Tongue (tissue), 2 donors: ENCODE measurements around the gene RPL10A. TPM values are rescaled to one million over a fixed set of nuclear protein-coding genes. Genes with fewer than 3 reads are reported as not detected.

Experiments
- DNase-seq: peaks from one replicate; pipeline ENCODE4 v3.0.0-alpha.2; 2015
- total RNA-seq: library from RNA; depleted of rRNA; stranded (reverse); fragments of >200 nt; gene quantifications from one replicate; pipeline ENCODE4 v1.2.3, GENCODE V29; 2014

Gene RPL10A
- total RNA-seq, 1 donor from 2014 or later = 1,709 TPM

DNA sequence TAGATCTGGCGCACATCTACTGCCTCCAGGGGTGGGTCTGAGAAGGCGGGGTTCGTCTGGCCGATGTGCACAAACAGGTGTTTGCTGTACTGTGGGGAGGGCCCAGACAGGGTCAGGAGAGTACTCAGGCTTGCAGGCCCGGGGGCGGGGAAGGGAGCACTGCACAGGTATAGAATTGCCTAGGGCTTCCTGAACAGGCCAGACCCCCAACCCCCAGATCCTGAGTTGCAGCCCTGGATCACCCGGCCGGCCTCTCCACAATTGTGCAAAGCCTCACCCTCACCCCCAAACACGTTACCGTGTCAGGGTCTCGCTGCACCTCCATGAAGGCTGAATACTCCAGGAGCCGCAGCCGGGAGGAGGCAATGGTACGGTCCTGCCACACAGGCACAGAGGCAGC, 7.8 kb downstream of the RPL10A start:
- no peak for DNase-seq

DNA sequence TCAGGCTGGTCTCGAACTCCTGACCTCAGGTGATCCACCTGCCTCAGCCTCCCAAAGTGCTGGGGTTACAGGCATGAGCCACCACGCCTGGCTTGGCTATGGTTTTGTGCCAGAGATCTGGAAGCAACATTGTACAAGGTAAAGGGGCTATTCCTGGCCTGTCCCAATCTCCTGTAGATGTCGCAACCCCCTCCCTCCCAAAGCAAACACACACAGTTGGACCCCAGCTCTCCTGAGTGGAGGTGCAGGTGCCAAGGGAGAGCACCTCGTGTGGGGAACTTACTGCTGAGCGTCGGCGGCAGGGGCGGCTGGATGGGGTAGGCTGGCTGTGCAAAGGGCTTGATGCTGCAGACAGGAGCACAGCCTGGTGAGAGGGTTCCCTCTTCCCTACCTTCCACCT, 8.8 kb downstream of the RPL10A start:
- DNase-seq = no peak

DNA sequence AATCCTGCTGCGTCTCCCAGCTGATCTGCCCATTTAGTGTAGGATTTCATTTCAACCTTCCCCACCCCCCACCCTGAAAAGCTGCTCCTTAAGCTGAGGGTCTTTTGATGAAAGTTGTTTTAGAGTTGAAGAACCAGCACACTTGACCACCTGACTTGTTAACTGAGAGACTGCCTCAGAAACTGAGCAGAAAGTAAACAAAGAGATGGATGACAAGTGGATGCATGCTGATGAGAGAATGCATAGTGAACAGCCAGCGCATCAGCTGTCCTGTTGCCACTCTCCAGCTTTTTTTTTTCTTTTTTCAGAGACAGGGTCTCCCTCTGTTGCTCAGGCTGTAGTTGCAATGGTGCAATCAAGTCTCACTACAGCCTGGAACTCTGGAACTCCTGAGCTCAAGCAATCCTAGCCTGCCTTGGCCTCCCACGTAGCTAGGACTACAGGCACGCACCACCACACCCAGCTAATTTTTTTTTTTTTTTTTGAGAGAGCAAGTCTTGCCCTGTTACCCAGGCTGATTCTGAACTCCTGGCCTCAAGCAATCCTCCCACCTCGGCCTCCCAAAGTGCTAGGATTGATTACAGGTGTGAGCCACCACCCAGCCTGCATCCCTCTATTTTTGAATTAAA, 9.5 kb downstream of the RPL10A start:
- no peak for DNase-seq

DNA sequence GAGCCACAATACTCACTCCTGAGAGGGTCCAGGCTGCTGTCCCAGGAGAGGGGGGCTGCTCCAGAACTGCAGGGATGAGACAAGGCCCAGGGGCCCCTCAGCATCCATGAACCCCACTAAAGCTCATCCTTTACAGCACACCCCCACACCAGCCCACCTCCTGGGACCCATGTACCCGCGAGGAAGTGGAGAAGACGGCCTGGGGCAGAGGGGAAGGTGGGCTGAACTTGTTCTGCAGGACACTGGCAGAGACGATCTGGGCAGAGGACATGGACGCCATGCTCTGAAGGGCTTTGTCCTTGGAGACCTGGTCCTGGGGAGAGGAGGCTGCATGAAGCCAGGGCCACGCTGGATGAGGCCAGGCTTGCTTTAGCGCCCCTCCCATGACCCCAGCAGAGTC, 10.1 kb downstream of the RPL10A start:
- no peak for DNase-seq

DNA sequence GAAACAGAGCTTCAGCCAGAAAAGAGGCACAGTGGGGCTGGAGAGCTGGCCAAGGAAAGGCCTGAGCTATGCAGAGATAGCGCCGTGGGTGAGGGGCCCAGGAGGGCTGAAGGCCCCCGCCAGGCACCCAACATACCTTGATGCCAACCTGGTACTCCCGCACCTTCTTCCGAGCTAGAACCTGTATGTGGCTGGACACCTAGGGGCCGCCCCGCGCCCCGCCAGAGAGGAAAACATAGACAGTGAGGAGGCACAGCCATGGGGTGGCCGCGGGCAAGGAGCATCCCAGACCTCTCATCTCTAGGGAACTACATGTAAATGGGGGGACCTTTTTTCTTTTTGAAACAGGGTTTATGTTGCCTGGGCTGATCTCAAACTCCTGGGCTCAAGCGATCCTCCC, 12.0 kb downstream of the RPL10A start:
- no peak for DNase-seq

DNA sequence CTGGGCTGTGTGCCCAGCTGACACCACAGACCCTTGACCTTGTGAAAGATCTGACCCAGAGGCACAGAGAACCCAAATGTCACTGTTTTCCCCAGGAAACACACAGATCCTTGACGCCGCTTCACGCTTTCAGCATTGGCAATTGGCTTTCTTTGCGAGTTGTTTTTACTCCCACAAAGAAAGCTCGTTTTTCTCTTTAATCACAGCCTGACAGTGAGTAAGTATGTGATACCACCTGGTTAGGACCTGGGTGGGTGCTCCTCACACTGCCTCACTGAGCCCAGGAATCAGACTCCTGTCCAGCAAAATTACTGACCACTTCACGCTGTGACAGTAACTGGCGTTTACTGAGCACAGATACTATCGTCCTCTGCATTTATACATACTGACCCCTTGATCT, 13.0 kb downstream of the RPL10A start:
- no peak for DNase-seq

DNA sequence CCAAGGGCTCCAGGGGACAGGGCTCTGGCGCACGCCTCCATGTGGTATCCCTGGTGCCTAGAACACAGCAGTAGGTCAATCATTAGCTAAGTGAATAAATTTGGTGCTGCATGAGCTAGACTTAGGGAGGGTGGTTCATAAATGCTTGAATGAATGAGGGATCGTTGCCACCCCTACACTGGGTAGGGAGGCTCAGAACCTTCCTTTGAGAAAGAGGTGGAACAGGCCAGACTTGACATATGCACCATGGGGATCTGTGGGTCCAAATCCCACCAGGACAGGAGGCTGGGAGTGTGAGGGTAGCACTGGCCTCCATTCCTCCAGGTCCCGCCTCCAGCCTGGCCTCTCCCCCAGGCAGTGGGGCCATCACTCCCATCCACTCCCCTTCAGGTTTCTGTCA, 14.9 kb downstream of the RPL10A start:
- no peak for DNase-seq

DNA sequence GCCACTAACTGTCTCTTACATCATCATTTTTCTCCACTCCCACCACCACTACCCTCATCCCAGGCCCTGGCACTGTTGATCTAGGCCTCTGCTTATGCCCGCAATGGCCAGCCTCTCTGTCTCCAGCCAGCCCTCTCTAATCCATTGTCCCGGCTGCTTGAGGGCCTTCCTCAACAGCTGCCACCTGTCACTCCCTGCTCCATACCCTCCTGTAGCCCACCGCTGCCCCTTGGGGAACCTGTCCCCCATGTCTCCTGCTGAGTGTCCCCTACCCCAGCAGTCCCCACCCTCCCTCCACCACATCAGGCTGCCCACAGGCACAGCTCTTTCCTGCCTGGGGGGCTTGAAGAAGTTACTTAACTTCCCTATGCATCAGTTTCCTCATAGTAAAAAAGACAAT, 15.3 kb downstream of the RPL10A start:
- peak; percentile 62 for DNase-seq

DNA sequence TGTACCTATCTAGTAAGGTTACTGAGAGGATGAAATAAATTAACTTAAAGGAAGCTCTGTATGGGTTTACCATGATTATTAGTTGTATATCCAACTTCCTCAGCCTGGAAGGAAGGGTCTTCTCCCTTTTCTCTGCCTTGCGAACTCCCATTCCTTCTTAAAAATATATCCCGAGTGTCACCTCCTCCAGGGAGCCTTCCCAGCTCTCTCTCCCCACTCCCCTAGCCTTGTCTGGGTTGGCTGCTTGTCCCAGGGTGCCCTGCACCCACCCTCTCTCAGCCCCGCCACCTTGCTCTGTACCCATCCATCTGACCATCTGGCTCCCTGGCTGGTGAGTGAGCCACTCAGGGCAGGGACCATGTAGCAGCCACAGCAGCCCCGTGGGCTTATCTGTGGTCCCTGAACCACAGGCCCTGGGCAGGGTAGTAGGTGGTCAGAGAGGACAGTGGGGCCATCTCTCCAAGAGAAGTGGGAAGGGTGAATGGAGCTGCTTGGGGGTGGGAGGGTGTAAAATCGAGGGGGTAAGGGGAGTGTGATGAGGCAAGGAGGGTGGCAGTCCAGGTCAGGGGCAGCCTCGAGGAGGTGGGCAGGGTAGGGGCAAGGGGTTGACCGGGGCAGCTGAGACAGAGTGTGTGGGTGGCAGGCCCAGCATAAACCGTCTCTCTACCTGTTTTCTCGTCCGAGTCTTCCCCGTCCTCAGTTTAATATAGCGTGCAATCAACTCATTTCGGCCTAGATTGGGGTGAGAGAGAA, 15.9 kb downstream of the RPL10A start:
- DNase-seq = no peak

DNA sequence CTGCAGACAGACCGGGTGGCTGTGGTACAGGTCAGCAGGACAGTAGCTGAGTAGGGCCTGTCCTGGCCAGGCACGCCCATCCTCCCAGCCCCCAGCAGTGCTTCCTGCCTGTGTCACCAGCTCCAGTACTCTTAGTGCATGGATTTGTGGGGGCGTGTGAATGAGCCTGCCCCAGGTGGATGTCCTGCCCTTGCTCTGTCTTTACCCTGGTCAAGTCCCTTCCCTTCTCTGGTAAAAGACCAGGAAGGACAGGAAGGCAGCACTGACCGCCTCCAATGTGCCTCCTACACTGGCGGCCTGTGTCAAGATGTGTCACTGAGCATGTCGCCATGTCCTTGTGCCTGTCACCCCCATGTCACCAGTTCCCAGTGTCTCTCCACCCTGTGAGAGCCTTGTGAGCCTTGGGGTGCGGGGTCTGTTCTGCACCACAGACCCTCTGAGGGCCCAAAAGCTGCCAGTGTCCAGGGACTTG, 16.8 kb downstream of the RPL10A start:
- no peak for DNase-seq

DNA sequence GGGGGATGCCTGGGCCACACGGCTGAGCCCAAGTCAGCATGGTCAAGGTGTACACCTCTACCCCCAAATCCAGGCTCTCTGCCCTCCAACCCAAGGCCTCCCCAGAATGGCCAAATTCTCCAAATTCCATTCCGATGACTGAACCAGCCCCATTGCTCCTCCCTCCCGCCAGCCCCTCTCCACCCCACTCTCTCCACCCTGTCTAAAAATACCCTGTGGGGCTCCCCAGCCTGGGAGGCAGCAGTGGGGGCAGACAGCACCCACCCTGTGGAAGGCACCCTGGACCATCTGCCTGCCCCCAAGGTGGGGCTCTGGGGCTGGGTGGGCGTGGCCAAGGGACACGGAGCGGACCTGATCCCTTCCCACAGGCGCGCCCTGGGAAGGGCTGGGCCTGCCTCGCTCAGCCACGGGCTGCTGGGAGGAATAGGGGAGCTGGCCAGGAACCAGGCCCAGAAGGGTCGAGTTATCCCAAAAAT, 17.2 kb downstream of the RPL10A start:
- DNase-seq = peak; percentile 74

DNA sequence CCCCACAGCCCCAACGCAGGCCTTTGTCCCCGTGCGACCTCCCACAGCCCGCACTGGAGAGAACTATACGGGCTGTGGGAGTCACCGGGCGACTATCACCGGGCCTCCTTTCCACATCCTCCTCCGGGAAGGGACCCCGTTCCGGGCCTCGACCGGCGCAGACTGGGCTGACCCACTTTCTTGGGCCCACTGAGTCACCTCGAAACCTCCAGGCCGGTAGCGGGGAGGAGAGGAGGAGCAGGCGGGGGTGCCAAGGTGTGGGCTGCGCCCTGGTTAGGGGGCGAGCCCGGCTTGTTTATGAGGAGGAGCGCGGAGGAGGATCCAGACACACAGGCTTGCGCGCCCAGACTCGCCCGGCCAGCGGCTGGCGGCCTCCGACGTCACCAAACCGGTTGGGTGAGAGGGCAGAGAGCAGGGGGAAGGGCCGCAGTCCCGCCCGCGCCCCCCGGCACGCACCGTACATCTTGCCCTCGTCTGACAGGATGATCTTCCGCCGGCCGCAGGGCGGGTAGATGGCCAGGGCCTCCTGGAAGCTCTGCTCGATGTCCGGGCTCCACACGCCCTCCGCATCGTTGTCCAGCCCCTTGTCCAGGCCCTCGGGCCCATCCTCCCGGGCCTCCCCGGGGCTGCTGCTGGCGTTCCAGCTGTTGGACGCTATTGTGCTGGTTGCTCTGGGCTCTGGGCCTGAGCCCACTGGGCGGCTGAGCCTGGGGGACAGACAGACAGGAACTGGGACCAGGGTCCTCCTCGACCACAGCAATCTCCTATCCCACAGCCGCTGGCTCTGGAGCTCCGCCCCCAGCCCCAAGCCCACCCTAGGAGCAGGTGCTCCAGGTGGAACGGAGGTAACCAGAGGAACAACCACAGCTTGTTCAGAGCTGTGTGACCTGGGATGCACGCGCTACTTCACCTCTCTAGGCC, 18.1 kb downstream of the RPL10A start:
- DNase-seq = peak; percentile 73

DNA sequence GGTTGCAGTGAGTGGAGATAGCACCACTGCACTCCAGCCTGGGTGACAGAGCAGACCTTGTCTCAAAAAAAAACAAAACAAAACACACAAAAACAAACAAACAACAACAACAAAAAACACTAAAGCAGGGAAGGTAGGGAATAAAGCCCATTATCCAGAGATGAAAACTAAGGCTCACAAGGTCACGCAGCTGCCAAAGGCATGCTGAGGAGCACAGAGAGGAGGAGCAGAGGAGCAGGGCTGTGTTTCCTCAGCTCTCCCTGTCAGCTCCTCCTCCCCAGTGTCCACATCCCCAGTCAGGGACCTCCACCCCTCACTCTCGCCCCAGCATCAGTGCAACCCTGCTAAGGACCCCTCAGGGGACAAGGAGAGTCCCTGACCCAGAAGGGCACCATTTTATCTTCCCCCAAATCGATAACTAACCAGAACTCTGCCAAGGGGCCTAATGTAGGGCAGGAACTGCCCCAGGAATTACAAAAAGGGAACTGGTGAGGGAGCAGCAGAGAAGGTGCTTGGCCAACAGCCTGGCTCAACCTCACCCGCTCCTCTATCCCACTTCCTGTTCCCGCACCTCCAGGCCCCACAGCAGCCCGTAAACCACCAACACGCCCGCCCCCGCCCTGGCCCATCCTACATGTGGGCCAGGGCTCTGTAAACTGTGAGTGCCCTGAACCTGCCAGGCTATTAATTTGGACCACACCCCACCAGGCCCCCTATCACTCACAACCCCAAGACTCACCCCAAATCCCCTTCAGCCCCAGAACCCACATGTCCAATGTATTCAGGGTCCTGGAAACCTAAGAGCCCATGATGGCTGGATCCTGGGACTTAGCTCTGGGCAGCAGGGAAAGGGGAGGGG, 19.7 kb downstream of the RPL10A start:
- DNase-seq = peak; percentile 42

DNA sequence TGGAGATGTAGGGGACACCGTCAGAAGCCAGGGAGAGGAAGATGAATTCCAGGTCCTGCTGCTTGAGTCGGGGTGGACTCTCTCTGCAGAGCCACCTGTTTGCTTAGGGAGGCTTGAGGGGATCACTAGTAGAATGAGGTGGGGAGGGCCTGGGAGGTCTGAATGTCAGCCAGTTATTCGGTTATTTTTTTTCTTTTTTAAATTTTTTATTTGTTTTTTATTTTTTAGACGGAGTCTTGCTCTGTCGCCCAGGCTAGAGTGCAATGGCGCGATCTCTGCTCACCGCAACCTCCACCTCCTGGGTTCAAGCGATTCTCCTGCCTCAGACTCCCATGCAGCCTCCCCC, 20.3 kb downstream of the RPL10A start:
- no peak for DNase-seq

DNA sequence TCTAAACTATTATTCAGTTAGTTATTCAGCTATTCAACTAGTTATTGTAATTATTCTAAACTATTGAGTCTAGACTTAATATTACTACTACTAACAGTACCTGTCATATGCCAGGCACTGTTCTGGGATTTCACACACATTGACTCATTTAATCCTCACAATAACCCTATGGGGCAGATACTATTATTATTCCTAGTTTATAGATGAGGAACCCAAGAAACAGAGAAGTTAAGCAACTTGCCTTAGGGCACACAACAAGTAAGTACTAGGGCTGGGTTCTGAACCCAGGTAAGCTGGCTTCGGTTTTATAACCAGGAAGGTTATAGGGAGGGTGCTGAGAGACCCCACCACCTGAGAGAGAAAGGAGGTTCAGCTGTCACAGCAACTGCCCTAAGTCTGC, 20.9 kb downstream of the RPL10A start:
- no peak for DNase-seq

DNA sequence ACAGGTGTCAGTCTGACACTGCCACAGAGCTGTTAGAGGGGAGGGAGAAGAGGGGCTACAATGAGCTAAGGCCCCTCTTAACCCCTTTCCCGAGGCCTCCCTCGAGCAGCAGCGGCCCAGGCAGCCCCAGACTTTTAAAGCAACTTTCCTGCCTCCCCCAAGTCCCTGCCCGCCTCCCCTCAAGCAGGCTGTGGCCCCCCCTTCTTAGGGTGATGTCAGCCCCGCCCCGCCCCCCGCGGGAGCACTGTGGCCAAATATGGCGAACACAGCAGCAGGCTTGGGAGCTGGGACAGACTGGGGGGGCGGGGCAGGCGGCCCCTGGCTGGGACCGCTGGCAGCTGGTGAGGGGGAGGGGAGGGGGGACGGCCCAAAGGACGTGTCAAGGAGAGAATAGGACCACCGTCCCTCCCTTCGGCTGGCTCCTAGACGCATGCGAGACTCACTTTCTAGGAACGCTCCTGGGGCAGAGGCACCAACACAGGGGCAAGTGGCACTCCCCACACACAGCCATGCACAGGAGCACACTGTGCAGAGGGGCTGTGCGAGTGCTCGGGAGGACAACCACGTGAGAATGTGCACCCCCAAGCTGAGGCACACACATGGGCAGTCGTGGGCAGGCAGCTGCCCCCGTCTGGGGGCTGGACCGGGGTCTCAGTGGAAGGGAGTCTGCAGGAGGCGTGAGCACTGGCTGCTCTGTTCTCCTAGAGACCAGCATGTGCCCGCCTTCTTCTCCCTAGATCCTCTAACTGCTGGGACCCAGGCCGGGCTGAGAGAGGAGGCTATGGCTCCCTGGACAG, 22.0 kb downstream of the RPL10A start:
- DNase-seq = peak; percentile 95

DNA sequence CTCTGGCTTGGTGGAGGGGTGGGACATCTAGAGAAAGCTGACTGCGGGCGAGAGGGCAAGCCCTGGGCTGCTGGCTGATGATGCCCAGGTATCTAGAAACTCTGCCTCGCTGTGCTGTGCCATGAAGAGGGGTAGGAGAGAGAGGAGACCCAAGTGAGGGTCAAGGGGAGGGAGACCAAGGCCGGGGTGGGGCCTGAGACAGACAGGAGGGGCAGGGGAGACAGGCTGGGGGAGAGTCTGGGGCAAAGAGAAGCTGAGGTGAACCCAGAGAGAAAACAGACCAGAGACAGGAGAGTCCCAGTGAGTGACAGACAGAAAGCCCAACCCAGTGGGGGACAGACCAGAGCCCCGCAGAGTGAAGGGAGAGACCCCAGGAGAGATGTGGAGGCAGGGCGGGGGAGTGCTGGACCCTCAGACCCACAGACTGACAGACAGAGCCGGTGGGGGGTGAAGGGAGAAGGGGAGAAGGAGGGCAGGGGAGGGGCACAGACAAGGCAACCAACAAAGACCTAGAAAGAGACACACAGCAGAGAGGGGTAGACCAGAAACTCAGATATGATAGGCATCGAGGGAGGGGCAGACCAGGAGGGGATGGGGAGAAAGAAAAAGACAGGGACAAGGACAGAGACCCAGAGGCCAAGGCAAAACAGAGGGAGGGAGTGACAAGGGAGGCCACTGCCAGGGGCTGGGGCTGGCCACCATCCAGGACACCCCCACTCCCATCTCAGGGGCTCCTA, 22.8 kb downstream of the RPL10A start:
- DNase-seq = no peak

DNA sequence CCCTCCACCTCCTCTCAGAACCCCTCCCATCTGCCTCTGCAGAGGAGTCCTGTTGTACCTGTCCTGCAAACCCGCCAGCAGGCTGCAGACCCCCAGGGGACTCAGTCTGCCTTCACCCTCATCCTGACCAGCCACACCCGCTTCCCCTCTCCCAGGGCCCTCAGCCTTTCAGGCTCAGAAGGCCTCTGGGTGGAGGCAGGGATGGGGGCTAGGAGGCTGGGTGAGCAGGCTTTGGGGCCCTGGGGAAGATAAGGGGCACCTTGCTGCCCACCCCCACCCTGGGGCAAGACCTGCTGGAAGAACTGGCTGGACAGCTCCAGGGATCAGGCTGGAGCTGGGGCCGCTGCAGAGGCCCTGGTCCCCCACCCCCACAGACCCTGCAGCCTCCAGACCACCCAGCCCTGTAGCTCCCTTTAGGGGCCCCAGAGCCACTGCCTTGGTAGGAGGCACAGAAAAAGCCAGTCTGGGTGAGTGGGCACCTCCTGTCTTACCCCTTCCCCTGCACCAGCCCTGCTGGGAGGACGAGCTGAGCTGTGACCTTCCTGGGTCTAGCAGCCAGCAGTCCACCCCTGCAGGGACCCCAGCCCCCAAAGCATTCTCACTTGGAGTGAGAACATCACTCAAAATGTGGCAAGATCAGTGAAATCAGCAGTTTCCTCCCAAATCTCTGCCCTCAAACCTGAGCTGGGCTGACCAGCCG, 23.5 kb downstream of the RPL10A start:
- no peak for DNase-seq

DNA sequence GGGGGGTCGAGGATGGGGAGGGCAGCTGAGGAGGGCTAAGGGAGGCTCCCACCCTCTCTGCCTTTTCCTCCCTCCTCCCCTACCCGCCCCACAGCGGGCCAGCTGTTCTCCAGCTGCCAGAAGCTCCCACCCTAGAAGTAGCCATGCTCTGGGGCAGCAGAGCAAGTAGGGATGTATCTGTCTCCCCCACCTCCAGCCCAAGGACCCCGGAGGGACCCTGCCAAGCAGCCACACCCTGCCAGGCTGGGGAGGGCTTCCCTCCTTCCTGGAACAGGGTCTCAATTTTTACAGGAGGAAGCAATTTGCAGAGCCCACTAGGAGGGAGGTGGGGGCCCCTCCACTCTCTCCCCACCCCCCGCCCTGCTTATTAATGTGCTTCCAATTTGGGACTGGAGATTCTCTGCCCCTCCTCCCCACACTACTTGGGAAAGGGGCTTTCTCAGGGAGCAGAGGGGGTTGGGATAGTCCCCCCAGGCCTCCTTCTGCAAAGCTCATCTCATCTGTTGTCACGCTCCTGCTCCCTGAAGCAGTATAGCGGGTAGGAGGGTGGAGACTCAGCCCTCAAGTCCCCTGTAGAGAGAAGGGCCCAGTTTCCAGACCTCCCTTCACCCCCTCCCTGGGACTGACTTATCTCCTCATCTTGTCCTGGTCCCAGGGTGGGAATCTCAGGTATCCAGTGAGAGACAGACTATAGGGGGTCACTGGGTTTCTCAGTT, 24.2 kb downstream of the RPL10A start:
- DNase-seq = peak; percentile 92
